CD4-positive, alpha-beta T cell treated with Interleukin-6 for 4 hours (primary cell): ENCODE results near the gene DYRK4.

Experiments used
- DNase-seq: peaks from one replicate; pipeline ENCODE4 v3.0.0-alpha.2; 2020; ENCODE audit warnings: mixed read lengths

DYRK4 gene

DNA sequence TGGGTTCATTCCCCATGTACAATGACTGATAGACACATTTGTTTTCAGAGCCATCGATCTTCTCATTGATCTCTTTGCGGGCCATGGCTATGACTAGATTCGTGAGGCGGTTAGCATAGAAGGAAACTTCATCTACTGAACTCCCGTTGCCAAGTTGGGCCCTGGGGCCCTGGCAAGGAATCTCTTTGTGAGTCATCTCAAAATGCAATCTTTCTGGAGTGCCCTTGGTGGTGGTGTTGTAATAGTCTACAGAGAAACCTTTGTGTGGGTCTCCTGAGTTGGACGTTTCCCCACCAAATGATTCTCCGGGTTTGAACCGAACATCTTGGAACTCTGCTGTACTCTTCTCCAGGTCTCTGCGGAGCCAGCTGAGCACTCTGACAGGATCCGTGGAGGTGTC lies 66.4 kb downstream of the DYRK4 start:
- DNase-seq: no peak

DNA sequence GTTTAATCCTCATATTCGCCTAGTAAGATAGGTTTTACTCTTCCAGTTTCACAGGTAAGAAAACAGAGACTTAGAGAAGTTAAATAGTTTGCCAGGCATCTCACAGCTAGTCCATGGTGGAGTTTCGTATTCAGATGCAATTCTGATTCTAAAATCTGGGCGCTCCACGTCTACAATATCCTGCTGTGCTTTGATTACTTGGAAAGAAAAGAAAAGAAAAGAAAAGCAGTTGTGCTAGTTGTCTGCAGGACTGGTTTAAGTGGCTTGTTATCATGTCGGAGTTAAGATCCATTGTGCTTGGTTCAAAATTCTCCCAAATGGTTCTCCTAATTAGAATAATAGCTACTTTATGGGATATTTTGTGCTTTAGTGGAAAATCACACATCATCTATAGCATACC lies 68.3 kb downstream of the DYRK4 start:
- no peak for DNase-seq

DNA sequence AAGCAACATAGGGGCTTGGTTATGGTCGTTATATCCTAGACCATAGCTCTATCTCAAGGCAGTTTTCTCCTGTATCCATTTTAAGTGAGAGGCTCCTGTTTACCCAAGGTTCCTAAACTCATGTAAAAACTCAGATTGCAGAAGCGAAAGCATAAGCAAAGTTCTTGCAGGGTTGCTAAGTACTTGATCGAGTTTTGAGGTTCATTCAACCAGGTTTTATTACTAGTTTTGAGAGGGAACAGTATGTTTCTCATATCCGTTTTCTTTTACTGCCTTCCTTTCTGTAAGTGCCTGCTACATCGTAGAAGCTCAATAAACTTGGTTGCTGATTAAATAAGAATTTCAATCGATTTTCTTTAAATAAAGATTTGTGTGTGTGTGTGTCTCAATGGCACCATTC lies 81.7 kb downstream of the DYRK4 start:
- no peak for DNase-seq

DNA sequence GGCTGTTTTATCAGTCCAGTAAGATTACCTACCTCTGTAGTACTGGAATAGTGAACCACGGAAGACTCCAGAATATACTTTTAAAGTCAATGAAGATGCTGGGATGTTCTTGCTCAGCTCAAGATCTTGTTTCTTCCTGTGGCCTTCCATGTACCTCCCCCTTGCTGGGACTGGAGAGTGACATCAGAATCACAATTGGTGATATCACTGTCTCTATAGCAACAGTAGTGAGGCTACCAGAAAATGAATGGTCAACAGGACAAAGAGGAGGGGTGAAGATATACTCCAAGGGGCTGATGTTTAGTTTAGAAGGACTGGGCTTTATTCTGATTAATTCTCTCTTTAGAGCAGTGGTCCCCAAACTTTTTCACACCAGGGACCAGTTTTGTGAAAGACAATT lies 83.0 kb downstream of the DYRK4 start:
- DNase-seq: no peak

DNA sequence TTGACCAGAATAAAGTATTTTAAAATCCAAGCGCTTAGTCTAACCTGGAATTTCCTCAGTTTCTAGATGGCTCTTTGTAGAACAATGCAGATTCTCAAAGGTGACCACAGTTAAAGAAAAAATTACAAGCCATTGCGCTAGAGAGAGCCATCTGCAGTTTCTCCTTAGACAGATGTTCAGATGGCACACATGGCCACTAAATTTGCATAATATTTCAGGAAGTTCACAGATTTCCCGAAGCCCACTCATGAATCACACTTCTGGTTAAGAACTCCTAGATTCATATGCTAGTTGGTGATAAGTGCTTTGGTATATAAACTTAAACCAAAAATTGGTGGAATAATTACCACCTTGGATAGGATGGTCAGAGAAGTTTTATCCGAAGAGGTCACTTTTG lies 86.1 kb downstream of the DYRK4 start:
- DNase-seq: no peak

DNA sequence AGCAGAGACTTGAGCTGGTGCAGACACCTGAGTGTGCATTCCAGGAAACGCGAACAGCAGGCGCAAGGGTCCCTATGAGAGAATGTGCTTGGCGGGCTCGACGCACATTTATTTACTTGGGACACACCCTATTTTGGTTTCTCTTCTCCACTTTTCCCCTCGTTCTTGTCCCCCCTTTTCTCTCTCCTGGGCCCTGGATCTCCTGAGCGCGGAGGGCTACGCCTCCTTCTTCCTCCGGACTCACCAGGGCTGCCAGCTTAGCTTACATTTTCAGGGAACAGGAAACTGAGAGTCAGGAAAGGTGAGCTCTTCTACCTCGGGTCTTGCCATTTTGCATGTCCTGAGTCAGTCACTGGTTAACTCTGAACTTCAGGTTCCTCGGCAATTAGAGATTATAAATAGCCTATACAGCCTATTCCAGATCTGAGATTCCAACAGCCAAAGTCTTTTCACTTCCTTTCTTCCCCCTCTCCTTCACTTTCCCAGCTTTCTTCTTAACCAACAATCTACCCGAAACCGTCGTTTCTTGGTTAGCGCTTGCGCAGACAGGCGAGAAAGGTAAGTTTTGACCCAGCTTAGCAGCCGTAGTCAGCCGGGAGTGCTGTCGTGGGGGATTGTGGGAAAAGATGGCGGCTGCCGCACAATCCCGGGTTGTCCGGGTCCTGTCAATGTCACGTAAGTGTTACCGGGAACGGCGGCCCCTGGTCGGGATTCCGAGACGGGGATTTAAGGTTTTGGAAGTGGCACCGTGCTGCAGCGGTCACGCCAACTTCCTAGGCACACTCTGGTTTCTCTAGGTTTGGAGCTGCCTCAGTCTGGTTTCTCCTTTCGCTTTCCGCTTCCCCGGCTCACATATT lies 86.7 kb downstream of the DYRK4 start, which contains the start of the genes AKAP3 and NDUFA9:
Gene AKAP3 (minus strand): TSS at position 551 of the 857 bp plus-strand sequence. CDS start 10,855 bp downstream, outside the sequence.
Gene NDUFA9 (plus strand): TSS at position 614 of the 857 bp plus-strand sequence. CDS start 13 bp downstream, at position 627.
- DNase-seq: peak; percentile 78

DNA sequence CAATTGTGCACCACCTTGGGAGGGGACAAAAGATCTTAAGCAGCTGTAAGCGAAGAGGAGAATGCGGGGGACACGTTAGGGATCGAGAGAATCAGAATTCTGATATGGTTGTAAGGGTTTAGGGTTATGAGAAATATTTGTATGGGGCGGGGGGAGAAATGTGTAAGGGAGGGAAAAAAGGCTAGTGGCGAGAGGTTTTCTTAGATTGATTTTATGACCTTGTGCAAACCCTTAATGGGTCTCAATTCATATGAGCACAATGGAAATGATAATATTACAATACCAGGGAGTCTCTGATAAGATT lies 87.3 kb downstream of the DYRK4 start:
- no peak for DNase-seq

DNA sequence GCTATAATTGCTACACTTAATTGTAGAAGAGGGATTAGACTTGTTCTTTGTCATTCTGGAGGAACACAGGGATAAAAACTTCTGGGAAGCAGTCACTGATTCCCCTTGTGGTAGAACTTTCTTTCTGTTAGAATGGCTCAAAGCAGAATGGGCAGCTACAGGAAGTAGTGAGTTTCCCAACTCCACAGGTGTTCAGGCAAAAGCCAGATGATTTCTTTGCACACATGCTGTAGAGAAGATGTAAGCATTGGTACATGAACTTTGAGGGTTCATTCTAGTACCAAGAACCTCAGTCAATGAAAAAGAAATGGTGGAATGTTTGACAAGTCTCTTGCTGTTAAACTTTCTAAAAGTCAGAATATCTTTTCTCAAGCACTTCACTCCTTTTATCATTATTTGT lies 91.2 kb downstream of the DYRK4 start:
- no peak for DNase-seq

DNA sequence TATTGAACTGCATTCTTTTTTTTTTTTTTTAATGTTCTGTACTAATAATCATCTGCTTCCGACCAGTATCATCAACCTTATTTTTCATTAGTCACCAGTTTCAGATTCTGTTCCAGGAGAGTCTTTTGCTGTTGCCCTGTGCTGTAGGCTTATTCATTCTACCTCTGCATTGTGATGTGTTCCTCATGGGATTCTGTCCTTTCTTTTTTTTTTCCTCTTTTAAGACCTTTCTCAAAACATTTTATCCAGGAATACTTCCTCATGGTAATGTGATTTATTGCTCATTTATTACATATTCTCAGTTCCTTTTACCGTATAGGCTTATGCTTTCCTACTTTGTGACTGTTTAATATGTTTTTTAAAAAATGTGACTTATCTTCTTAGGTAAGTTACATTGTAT lies 91.7 kb downstream of the DYRK4 start:
- DNase-seq: no peak
